GM19025 (cell line): Measurements from ENCODE around the gene HTR6.
A peak's percentile ranks its signal among the peaks of the same experiment; 100 is the strongest.
"Not testable (repeated sequence)": the region's sequence is repeated elsewhere in the genome, so short reads cannot be mapped to it uniquely, and the experiment has no call there.

ENCODE experiments used
- ATAC-seq: cut with Tn5 transposase; IDR thresholded peaks from one replicate; pipeline ENCODE4 v1.9.1; 2021; ENCODE audit warnings: mild to moderate bottlenecking, low read depth, moderate library complexity; ENCODE audit not compliant: unreplicated experiment

Gene HTR6

DNA sequence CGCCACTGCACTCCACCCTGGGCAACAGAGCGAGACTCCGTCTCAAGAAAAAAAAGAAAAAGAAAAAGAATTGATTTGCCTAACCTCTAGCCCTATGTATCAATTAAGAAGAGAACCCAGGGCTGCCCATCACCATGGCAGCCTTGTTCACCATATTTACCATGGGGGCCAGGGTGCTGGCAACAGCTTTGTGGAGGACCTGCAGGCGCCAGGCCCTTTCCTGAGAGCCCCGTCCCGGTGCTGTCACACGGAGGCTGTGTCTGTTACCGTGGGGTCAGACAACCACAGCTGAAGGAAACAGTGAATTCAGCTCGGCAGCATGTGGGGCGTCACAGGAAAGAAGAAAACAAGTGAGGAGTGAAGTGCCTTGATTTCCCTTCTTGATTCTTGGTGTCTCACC lies 27.1 kb upstream of the HTR6 start:
- no peak for ATAC-seq

DNA sequence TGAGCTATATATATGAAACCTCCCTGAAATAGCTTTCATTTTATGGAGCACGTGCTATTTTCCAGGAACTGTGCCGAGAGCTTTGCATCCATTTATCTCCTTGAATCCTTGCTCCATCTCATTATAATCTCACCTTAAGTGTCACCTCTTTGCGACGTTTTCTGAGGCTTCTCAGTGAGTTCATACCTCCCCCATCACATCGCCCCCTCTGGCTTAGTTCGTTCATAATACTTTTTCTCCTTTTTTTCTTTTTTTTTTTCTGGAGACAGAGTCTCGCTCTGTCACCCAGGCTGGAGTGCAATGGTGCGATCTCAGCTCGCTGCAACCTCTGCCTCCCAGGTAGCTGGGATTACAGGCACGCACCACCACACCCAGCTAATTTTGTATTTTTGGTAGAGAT lies 25.4 kb upstream of the HTR6 start:
- ATAC-seq = not testable (repeated sequence)

DNA sequence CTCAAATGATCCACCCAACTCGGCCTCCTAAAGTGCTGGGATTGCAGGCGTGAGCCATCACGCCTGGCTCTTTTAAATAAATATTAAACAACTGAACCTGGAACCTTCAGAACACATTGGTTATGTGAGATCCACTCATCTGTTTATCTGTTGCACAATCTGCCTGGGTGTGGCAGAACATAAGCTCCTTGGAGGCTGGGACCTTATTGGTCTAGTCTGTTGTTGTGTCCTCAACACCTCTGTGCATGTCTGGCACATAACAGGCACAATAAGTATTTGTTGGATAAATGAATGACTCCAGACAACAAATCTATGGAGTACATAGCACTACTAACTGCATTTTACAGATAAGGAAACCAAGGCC lies 24.7 kb upstream of the HTR6 start:
- ATAC-seq = no peak

DNA sequence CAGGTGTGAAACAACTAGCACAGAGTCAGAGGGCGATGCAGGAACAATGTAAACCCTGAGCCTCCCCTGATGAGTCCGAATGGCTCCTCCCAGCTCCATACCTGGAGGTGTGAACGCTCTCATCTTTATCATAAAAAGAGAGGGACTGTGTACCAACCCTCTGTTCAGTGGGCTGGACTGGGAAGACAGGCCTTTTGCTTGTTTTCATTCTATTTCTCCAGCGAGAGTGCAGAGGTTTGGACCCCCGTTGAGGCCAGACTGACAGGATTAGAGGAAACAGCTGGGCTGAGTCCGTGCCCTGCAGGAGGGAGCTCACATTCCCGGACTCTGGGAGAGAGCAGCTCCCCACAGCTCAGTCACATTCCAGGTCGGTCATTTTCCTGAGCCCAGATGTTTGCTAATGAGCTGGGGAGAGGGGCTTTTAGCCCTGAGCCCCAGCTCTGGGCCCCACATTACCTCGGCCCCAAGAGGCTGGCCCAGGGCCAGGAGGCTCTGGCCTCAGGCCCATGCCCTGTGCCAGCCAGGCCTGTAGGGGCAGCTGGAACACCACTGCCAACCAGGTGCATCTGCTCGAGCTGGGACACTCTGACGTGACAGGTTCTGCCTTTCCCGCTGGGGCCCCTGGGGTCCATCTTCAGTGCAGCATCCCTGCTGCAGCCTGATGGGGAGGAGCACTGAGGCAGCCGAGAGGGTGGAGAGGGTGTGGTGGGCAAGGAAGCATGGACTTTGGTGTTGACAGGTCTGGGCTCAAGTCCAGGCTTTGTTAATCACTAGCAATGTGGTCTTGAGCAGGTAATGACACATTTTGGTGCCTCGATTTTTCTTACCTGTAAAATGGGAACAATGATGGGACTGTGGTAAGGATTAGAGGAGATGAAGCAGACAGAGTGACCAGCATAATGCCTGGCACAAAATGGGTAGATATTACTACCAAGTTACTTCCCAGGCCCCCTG lies 24.0 kb upstream of the HTR6 start:
- ATAC-seq = no peak

DNA sequence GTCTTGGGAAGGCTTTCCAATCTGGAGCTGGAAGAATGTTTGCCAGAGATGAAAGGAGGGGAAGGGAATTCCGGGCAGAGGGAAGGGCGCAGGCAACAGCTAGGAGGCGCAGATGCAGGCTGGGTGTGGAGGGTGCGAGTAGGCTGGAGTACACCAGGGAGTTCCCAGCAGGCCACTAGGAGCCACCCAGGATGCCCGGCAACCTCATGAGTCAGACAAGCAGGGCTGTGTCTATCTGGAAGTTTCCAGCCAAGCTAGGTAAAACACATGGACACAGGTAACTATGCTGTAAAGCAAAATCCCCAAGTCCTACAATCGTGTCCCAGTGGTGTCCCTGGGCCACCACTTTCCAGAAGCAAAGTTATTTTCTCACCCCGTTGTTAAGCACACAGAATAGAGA lies 21.6 kb upstream of the HTR6 start:
- ATAC-seq = no peak

DNA sequence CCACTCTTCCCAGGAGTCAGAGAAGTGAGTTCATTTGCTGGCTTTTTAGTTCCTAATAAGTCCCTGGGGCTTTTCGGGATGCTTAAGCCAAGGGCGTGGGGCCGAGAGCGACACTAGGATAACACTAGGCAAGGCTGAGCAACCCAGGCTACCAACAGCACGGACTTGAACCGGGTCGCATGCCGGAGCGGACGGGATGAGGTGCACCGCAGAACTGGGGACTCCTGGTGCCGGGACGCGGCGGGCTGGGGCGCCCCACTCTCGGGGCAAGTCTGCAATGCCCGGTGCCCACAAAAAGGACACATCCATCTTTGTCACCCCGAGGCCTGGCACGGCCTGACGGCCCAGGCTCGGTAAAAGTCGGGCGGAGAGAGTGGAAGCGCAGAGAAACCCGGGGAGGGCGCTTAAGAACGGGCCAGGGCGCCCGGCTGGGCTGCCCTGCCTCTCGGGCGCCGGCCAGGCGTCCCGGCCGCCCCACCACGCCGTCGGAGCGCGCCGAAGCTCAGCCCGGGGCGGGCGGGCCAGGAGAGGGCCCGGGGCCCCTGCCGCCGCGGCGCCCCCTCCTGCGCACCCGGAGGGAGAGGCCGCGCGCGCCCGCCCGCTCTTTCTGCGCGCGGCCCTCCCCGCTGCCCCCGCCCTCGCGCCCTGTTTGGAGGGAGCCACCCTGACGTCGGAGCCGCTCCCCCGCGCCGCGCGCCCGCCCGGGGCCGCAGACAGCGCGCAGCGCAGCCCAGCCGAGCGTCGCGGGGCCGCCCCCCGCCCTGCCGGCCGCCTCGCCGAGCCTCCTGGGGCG lies 20.9 kb upstream of the HTR6 start, which contains the start of gene NBL1:
Gene NBL1, plus strand, starts transcription at position 710 of the 793 bp plus-strand sequence. CDS start 10,720 bp downstream, outside the sequence.
- ATAC-seq = peak; percentile 55

DNA sequence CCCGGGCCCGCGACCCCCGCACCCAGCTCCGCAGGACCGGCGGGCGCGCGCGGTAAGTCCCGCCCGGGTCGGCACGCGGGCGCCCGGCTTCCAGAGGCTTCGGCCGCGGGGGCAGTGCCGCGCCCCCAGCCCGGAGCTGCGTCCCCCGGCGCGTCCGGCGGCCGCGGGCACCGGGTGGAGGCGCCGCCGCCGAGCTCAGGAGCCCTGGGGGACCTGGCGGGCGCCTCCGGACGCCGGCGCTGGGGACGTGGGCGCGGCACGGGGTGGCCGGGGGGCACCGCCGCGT lies 20.3 kb upstream of the HTR6 start:
- ATAC-seq = peak; percentile 21

DNA sequence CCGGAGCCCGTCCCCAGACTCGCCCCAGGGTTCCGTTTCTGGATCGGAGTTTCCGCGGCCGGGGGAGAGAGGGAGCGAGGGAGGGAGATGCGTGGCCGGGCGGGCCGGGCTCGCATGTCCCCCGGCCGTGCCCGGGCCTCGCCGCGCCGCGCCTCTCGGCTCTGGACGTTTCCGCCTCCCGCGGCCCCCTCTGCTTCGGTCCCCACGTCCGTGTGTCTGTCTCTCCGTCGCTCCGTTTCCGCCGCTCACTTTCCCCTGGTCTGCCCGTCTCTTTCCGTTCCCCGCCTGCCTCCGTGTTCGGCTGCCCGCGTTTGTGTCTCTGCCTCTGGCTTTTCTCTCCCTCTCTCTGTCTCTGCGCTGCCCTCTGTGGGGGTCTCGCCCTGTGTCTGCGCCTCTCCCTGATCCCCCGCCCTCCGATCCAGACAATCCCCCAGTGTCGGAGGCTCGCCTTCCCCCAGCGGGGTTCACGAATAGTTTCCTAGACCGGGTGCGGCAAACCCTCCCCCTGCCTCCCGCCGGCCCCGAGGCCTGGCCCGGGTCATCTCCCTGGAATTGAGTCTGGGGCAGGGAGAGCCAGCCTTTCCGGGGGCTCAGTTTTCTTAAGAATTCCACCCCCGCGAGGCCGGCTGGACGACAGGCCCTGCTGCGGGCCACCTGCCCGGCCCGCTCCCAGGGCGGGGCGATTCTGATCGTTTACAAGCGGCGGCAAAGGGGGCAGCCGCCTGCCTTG lies 19.8 kb upstream of the HTR6 start:
- no peak for ATAC-seq

DNA sequence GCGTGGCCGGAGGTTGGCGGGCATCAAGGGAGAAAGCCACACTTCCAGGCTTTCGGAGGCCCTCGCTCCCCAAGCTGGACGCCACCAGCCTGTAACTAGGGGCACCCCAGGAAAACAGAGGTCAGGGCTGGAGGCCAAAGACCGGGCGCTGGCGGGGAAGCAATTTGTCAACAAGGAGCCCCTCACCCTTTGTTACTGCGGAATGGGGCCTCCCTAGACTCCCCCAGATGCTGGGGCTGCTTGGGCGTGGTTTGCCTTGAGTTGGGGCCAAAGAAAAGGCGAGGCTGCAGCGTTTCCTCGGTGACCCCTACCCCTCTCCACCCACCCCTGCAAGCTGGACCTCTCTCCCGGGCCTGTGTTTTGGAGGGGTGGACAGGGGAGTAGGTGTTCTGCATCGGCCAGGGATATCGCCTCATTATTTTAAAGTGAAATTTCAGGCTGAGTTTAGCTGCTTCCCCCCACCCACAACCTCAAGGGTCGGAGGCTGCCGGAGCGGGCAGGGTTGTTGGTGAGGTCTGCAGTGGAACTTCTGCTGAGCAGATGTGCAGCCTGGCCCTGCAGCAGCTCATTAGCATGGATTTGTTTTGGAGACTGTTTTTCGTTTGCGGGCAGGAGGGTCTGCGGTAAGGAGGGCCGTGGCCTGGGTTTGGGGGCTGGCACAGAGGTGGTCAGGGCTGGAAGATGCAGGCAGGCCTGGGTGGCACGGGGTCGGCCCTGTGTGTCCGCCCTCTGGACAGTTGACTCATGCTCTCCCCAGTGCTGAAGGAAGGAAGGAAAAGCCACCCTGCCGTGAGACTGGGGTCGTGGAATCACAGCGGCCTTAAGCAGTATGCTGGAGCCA lies 19.0 kb upstream of the HTR6 start:
- ATAC-seq = no peak

DNA sequence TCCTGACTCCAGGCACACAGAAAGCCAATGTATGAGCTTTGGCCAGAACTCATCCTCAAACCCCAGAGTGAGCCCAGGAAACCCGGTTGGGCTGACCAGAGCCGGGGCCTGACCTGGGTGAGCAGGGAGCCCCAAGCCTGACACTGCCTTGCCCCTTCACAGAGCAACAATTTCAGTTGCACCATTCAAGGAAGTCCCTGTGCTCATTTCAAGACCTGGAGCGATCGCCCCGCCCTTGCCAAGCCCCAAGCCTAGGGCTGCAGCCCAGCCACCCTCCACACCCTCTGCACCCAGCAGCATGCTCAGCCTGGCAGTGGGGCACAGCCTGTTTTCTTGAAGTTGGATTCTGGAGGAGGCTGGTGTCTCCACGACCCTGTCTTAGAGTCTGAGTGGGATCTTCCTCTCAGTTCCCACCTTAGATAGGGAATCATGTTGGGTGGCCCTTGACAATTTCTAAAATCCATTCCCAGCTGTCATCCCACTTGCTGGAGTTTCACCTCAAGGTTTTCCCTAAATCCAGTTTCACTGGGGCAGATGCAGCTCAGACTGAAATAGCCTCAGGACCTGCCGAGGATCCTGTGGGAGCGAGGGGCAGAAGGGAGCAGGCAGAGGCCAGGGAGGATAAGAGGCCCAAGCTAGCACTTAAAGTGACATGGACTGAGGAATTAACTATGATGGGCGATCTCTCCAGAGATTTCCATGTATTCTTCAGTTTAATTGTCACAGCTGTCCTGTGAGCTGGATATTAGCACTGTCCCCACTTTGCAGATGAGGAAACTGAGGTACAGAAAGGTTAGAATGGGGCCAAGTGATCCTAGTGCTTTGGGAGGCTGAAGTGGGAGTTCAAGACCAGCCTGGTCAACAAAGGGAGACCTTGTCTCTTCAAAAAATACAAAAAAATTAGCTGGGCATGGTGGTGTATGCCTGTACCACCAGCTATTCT lies 18.0 kb upstream of the HTR6 start:
- ATAC-seq = no peak

DNA sequence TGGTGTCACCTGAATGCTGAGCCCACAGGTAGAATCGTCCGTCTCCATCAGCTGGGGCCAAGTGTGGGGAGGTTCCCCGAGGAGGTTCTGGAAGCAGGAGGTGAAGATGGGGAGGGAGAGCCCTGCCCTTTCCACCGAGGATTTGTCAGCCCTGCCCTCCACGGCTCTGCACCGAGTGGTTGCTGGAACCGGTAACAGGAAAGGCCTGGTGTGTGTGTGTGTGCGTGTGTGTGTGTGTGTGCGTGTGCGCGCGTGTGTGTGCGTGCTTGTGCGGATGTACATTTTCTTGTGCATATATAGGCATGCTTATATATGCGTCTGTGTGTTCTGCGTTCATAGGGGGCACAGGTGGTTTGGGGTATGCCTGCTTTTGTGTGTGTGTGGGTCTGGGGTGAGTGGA lies 17.0 kb upstream of the HTR6 start:
- ATAC-seq = no peak

DNA sequence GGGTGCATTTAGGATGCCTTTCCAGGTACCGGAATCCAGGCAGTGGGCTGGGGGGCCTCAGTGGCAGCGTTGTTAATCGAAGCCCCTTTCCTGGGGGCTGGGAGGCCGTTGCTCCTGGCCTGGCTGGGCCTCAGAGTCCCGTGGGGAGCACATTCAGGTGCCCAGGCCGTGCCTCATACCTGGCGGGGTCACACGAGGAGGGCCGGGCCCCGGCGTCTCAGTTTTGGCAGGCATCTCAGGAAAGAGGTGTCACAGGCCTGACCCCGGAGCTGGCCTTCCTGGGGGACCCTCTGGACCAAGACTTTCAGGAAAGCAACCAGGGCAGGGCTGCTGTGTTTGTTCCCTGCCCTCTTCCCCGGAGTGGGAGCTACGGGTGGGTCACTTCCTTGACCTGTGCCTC lies 16.4 kb upstream of the HTR6 start:
- no peak for ATAC-seq

DNA sequence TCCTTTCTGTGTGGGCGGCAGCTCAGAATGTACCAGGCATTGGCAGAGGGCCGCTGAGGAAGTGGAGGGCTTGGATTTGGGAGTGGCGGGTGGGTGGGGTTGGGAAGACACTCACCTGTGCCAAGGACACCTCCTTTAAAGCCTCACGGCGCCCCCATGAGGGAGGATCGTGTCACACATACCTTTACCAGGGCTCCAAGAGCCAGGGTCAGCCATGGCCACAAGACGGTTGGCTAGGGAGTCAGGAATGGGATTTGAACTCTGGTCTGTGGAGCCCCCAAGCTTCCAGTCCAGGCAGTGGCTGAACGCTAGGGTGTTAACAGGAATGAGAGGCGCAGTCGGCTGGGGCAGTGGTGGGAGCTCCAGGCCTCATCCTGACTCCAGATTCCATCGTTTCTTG lies 16.0 kb upstream of the HTR6 start:
- no peak for ATAC-seq

DNA sequence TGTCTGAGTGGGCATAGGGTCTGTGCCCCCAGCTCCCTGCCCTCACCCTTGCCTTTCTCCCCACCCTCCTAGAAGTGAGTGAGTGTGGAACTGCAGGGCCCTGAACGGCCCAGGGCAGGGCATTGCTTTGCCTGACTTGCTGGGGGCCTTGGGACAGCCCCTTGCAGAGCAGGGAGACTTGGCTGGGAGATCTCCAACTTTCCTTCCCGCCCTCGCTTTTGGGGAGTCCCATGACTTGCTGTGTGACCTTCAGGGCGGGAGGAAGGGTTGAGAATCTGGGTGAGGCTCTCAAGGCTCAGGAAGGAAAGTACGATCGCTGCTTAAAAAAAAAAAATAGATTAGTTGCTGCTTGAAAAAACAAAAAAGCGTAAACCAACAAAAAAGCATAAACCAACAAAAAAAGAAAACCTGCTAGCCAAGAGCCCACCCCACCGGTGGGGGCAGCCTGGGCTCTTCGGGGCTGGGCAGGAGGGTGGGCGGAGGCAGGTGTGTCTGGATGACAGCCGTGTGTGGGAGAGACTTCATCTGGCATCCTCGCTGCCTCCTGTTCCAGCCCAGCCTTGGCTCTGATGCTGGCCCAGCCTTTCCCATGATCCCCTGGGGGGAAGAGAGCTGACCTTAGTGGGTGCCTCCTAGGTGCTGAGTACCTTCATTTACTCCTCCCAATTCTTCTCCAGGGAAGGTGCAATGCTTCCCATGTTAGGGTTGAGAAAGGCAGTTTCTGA lies 14.1 kb upstream of the HTR6 start:
- ATAC-seq = no peak

DNA sequence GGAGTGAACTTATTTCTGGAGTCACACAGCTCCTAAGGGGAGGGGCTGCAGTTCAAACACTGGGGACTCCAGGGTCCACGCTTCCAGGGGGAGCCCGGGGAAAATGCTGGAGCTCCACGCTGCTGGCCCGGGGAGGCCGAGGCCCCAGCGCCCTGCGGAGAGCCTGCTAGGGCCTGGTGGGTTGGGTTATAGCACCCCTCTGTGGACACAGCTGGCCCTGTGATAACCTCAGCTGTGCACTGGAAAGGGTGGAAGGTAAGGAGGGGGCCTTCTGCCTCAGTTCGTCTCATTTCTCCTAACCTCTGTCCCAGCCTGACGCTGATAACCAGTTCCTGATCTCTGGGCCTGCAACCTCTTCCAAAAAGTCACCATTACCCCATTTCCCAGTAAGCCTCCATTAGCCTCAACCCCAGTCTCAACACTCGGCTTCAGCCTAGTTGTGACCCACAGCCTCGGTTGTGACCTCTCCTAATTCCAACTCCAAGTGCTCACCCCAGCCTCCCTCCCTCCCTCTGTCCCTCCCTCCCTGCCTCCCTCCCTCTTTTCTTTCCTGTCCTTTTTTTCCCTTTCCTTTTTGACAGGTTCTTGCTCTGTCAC lies 13.4 kb upstream of the HTR6 start:
- no peak for ATAC-seq

DNA sequence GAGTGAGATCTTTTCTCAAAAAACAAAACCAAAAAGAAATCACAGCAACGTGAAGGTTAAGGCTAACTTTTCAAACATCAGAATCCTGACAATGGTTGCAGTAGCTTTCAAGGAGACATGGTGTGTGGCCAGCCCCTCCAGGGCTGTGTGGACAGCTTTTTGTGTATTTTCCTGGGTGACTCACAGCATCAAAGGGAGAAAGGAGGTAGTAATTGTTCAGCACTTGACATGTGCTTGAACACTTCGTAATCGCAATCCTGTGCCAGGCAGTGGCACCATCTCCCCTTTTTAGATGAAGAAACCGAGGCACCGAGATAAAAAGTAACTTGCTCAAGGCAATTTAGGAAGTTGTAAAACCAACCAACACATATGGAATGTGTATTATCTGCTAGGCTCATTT lies 10.3 kb upstream of the HTR6 start:
- ATAC-seq = no peak

DNA sequence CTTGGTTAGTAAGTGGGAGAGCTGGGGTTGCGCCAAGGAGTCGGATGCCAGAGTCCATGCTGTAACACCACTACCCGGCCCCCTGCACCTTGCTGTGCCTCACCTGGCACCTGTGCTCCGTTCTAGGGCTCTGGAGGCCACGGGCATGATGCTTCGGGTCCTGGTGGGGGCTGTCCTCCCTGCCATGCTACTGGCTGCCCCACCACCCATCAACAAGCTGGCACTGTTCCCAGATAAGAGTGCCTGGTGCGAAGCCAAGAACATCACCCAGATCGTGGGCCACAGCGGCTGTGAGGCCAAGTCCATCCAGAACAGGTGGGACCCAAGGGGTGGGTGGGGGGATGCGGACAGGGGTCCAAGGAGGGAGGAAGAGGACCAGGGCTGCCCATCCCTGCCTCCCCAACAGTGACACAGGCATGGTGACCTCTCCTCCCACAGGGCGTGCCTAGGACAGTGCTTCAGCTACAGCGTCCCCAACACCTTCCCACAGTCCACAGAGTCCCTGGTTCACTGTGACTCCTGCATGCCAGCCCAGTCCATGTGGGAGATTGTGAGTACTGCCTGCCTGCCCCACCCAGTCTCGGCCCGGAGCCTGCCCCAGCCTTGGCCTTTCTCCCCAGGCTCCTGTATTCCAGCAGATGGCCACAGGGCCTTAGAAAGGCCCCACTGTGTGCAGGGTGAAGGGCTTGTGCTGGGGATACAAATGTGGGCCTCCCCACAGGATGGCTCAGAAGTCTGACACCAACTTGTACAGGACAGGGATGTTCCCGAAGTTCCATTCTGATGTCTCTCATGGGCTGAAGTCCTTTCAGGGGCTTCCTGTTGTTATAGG lies 9.6 kb upstream of the HTR6 start:
- no peak for ATAC-seq
